Astrocyte (in vitro differentiated cells and primary cell): ENCODE data around the gene COA8. TPM values are rescaled to one million over a fixed set of nuclear protein-coding genes. Genes with fewer than 3 reads are reported as not detected.
A peak's percentile ranks its signal among the peaks of the same experiment; 100 is the strongest.

ENCODE experiments used
- DNase-seq: peaks from one replicate; pipeline ENCODE4 v3.0.0-alpha.2; 2010; ENCODE audit warnings: low read depth
- FAIRE-seq: peaks from 2 replicates; lab custom pipeline; 2011; peaks lifted over from hg19 to GRCh38; lab: Jason Lieb, UNC
- H2AFZ ChIP-seq: 2 replicates; pipeline ENCODE4 v1.6.0; 2012; ENCODE audit warnings: low read depth, low read length, inconsistent platforms
- H3K27ac ChIP-seq: 2 replicates; pipeline ENCODE4 v1.5.1; 2011; ENCODE audit warnings: low read depth, low read length, inconsistent platforms
- H3K27me3 ChIP-seq: 2 replicates; pipeline ENCODE4 v1.6.0; 2011; ENCODE audit warnings: low read length, inconsistent platforms; ENCODE audit not compliant: insufficient read depth
- H3K36me3 ChIP-seq: 2 replicates; pipeline ENCODE4 v1.5.1; 2011; ENCODE audit warnings: low read length, inconsistent platforms; ENCODE audit not compliant: insufficient read depth
- H3K4me1 ChIP-seq: 2 replicates; pipeline ENCODE4 v1.5.1; 2011; ENCODE audit warnings: low read length, inconsistent platforms; ENCODE audit not compliant: insufficient read depth
- H3K4me2 ChIP-seq: 2 replicates; pipeline ENCODE4 v1.6.0; 2012; ENCODE audit warnings: low read length, inconsistent platforms
- H3K4me3 ChIP-seq: 2 replicates; pipeline ENCODE4 v1.5.1; 2011; ENCODE audit warnings: low read depth, mild to moderate bottlenecking, low read length, inconsistent platforms; ENCODE audit not compliant: insufficient read depth
- H3K79me2 ChIP-seq: 2 replicates; pipeline ENCODE4 v1.6.0; 2012; ENCODE audit warnings: mild to moderate bottlenecking, low read length, inconsistent platforms; ENCODE audit not compliant: insufficient read depth
- H3K9ac ChIP-seq: 2 replicates; pipeline ENCODE4 v1.6.0; 2012; ENCODE audit warnings: mild to moderate bottlenecking, low read length, inconsistent platforms
- H3K9me3 ChIP-seq: 2 replicates; pipeline ENCODE4 v1.5.1; 2012; ENCODE audit warnings: low read depth, mild to moderate bottlenecking, low read length, inconsistent platforms; ENCODE audit not compliant: insufficient read depth
- H4K20me1 ChIP-seq: 2 replicates; pipeline ENCODE4 v1.6.0; 2012; ENCODE audit warnings: low read length, inconsistent platforms; ENCODE audit not compliant: insufficient read depth
- H3K27ac Mint-ChIP-seq: one replicate; pipeline ENCODE4 v1.8.0; 2021; ENCODE audit warnings: mild to moderate bottlenecking, mixed read lengths; ENCODE audit not compliant: unreplicated experiment
- H3K27me3 Mint-ChIP-seq: one replicate; pipeline ENCODE4 v1.8.0; 2021; ENCODE audit warnings: low read depth, mixed read lengths; ENCODE audit not compliant: unreplicated experiment
- H3K36me3 Mint-ChIP-seq: one replicate; pipeline ENCODE4 v1.8.0; 2021; ENCODE audit warnings: low read depth, mixed read lengths; ENCODE audit not compliant: unreplicated experiment
- H3K4me1 Mint-ChIP-seq: one replicate; pipeline ENCODE4 v1.8.0; 2021; ENCODE audit warnings: low read depth, mixed read lengths; ENCODE audit not compliant: unreplicated experiment
- H3K4me3 Mint-ChIP-seq: one replicate; pipeline ENCODE4 v1.8.0; 2021; ENCODE audit warnings: mild to moderate bottlenecking, moderate library complexity, mixed read lengths; ENCODE audit not compliant: unreplicated experiment
- H3K9me3 Mint-ChIP-seq: one replicate; pipeline ENCODE4 v1.8.0; 2021; ENCODE audit warnings: mild to moderate bottlenecking, mixed read lengths; ENCODE audit not compliant: unreplicated experiment
- CTCF ChIP-seq: IDR thresholded peaks from 2 replicates; pipeline ENCODE4 v1.5.1; 2011; ENCODE audit warnings: low read depth, mild to moderate bottlenecking, inconsistent platforms, low read length, moderate library complexity; ENCODE audit not compliant: insufficient read depth
- EZH2 ChIP-seq: IDR thresholded peaks from 2 replicates; pipeline ENCODE4 v1.6.1; 2012; ENCODE audit warnings: mild to moderate bottlenecking, low read length, inconsistent platforms; ENCODE audit not compliant: insufficient read depth
- total RNA-seq: library from RNA; stranded (reverse); gene quantifications from 2 replicates; pipeline ENCODE4 v1.2.1, GENCODE V29; 2021

The COA8 gene
- total RNA-seq, 1 donor from 2014 or later = 56.2 TPM

- DNase-seq = no peak
- peaks cover 17% of the 10 kb centered on the region for H3K4me1 Mint-ChIP-seq
- H3K4me3 Mint-ChIP-seq = no peak overlapping the region
- no peaks in the 10 kb centered on the region for H3K27me3 ChIP-seq
- H3K9ac ChIP-seq = no peak overlapping the region
- TF ChIP-seq CTCF (no peak), EZH2 (no peak)
- no peak overlapping the region for H3K27ac Mint-ChIP-seq
- no peaks in the 10 kb centered on the region for H4K20me1 ChIP-seq
- no peaks in the 10 kb centered on the region for H3K36me3 ChIP-seq
- no peak for FAIRE-seq
- no peaks in the 10 kb centered on the region for H3K36me3 Mint-ChIP-seq
- H3K4me3 ChIP-seq = no peak overlapping the region
- peaks cover 18% of the 10 kb centered on the region for H3K4me1 ChIP-seq
- no peak overlapping the region for H3K27ac ChIP-seq
- H3K9me3 Mint-ChIP-seq = no peaks in the 10 kb centered on the region
- H3K79me2 ChIP-seq = peaks cover 2% of the 10 kb centered on the region
- peaks cover 1% of the 10 kb centered on the region for H3K27me3 Mint-ChIP-seq
- H2AFZ ChIP-seq = no peak overlapping the region
- H3K4me2 ChIP-seq = no peak overlapping the region
- no peaks in the 10 kb centered on the region for H3K9me3 ChIP-seq
Measured at GRCh38 chr14:103623883-103624482, 61.2 kb downstream of the COA8 start.

GRCh38 chr14:103624860-103625259, 62.1 kb downstream of the COA8 start:
- H3K27ac Mint-ChIP-seq = peak overlapping the region; percentile 90
- no peaks in the 10 kb centered on the region for H3K36me3 Mint-ChIP-seq
- H3K4me3 ChIP-seq = no peak overlapping the region
- no peaks in the 10 kb centered on the region for H3K9me3 ChIP-seq
- peak overlapping the region; percentile 45 for H3K9ac ChIP-seq
- peaks cover 1% of the 10 kb centered on the region for H3K27me3 Mint-ChIP-seq
- no peak overlapping the region for H3K27ac ChIP-seq
- DNase-seq = peak; percentile 56
- H3K27me3 ChIP-seq = no peaks in the 10 kb centered on the region
- H3K9me3 Mint-ChIP-seq = no peaks in the 10 kb centered on the region
- H3K4me3 Mint-ChIP-seq = no peak overlapping the region
- TF ChIP-seq EZH2 (no peak), CTCF (no peak)
- H3K36me3 ChIP-seq = no peaks in the 10 kb centered on the region
- peaks cover 1% of the 10 kb centered on the region for H4K20me1 ChIP-seq
- peak overlapping the region; percentile 8 for H2AFZ ChIP-seq
- H3K79me2 ChIP-seq = peaks cover 11% of the 10 kb centered on the region
- peaks cover 16% of the 10 kb centered on the region for H3K4me1 Mint-ChIP-seq
- no peak for FAIRE-seq
- H3K4me2 ChIP-seq = peak overlapping the region; percentile 48
- H3K4me1 ChIP-seq = peaks cover 18% of the 10 kb centered on the region

- peak overlapping the region; percentile 45 for H3K9ac ChIP-seq
- no peak for DNase-seq
- H2AFZ ChIP-seq = peak overlapping the region; percentile 8
Measured at GRCh38 chr14:103625356-103626095, 62.8 kb downstream of the COA8 start.

More at GRCh38 chr14:103625356-103626095, 62.8 kb downstream of the COA8 start:
- H3K4me3 ChIP-seq = no peak overlapping the region
- H4K20me1 ChIP-seq = peaks cover 8% of the 10 kb centered on the region
- Mint-ChIP-seq H3K4me3 (no peak overlapping the region), H3K27me3 (peaks cover 1% of the 10 kb centered on the region), H3K9me3 (no peaks in the 10 kb centered on the region), H3K27ac (peak overlapping the region; percentile 90), H3K36me3 (no peaks in the 10 kb centered on the region), H3K4me1 (peaks cover 16% of the 10 kb centered on the region)
- peak overlapping the region; percentile 48 for H3K4me2 ChIP-seq
- H3K9me3 ChIP-seq = no peaks in the 10 kb centered on the region
- no peaks in the 10 kb centered on the region for H3K27me3 ChIP-seq
- no peak for TF ChIP-seq EZH2
- no peak for TF ChIP-seq CTCF
- H3K27ac ChIP-seq = no peak overlapping the region
- peaks cover 18% of the 10 kb centered on the region for H3K79me2 ChIP-seq
- no peaks in the 10 kb centered on the region for H3K36me3 ChIP-seq
- no peak for FAIRE-seq
- H3K4me1 ChIP-seq = peaks cover 20% of the 10 kb centered on the region
